Germinal center (tissue), 1 donor: ENCODE data around the gene CERS6.
"Not testable (repeated sequence)": the region's sequence is repeated elsewhere in the genome, so short reads cannot be mapped to it uniquely, and the experiment has no call there.

Source experiments
- DNase-seq: peaks from one replicate; pipeline ENCODE4 v3.0.0; 2012; ENCODE audit warnings: mixed read lengths, low spot score

CERS6 gene

GRCh38 chr2:168468354-168468753, 12.3 kb downstream of the CERS6 start:
- DNase-seq: no peak

GRCh38 chr2:168469281-168469988, 13.4 kb downstream of the CERS6 start:
- peak; percentile 15 for DNase-seq

GRCh38 chr2:168470320-168471162, 14.5 kb downstream of the CERS6 start:
- peak; percentile 16 for DNase-seq

GRCh38 chr2:168471163-168471475, 15.0 kb downstream of the CERS6 start:
- DNase-seq: no peak

GRCh38 chr2:168475636-168476035, 19.6 kb downstream of the CERS6 start:
- DNase-seq: no peak

GRCh38 chr2:168478206-168478605, 22.1 kb downstream of the CERS6 start:
- no peak for DNase-seq

GRCh38 chr2:168480356-168480755, 24.3 kb downstream of the CERS6 start:
- DNase-seq: no peak

- DNase-seq: no peak
Observed at GRCh38 chr2:168480825-168481585, 24.9 kb downstream of the CERS6 start.

- no peak for DNase-seq
Observed at GRCh38 chr2:168482269-168482668, 26.2 kb downstream of the CERS6 start.

- DNase-seq: no peak
Observed at GRCh38 chr2:168482952-168483831, 27.1 kb downstream of the CERS6 start.

GRCh38 chr2:168486477-168486876, 30.4 kb downstream of the CERS6 start:
- no peak for DNase-seq

- no peak for DNase-seq
Observed at GRCh38 chr2:168490015-168490874, 34.2 kb downstream of the CERS6 start.

GRCh38 chr2:168490946-168491605, 35.0 kb downstream of the CERS6 start:
- DNase-seq: no peak

- not testable (repeated sequence) for DNase-seq
Observed at GRCh38 chr2:168491728-168492127, 35.7 kb downstream of the CERS6 start.

- DNase-seq: not testable (repeated sequence)
Observed at GRCh38 chr2:168493219-168493618, 37.1 kb downstream of the CERS6 start.

- no peak for DNase-seq
Observed at GRCh38 chr2:168494190-168494711, 38.2 kb downstream of the CERS6 start.

- no peak for DNase-seq
Observed at GRCh38 chr2:168495524-168495923, 39.5 kb downstream of the CERS6 start.

- no peak for DNase-seq
Observed at GRCh38 chr2:168496906-168497305, 40.8 kb downstream of the CERS6 start.

GRCh38 chr2:168499500-168499899, 43.4 kb downstream of the CERS6 start:
- no peak for DNase-seq

- DNase-seq: no peak
Observed at GRCh38 chr2:168500516-168500915, 44.4 kb downstream of the CERS6 start.
